HG03064 (cell line): ENCODE measurements around the gene CTBP2.
"Not testable (repeated sequence)": the region's sequence is repeated elsewhere in the genome, so short reads cannot be mapped to it uniquely, and the experiment has no call there.

Source experiments
- ATAC-seq: cut with Tn5 transposase; IDR thresholded peaks from one replicate; pipeline ENCODE4 v1.9.1; 2021; ENCODE audit warnings: low read depth; ENCODE audit not compliant: unreplicated experiment

CTBP2 gene

GRCh38 chr10:125093974-125094705 lies 66.2 kb downstream of the CTBP2 start:
- ATAC-seq, result no peak

- no peak for ATAC-seq
These were observed 67.0 kb downstream of the CTBP2 start for GRCh38 chr10:125093199-125093973.

- no peak for ATAC-seq
These were observed 67.8 kb downstream of the CTBP2 start for GRCh38 chr10:125092564-125093031.

- no peak for ATAC-seq
These were observed 68.5 kb downstream of the CTBP2 start for GRCh38 chr10:125091891-125092290.

- no peak for ATAC-seq
These were observed 70.9 kb downstream of the CTBP2 start for GRCh38 chr10:125089469-125089868.

- no peak for ATAC-seq
These were observed 72.5 kb downstream of the CTBP2 start for GRCh38 chr10:125087897-125088215.

GRCh38 chr10:125087191-125087896 lies 73.0 kb downstream of the CTBP2 start:
- no peak for ATAC-seq

GRCh38 chr10:125086691-125087090 lies 73.7 kb downstream of the CTBP2 start:
- no peak for ATAC-seq

GRCh38 chr10:125085258-125086054 lies 74.9 kb downstream of the CTBP2 start:
- no peak for ATAC-seq

- no peak for ATAC-seq
These were observed 75.6 kb downstream of the CTBP2 start for GRCh38 chr10:125084614-125085257.

- no peak for ATAC-seq
These were observed 76.2 kb downstream of the CTBP2 start for GRCh38 chr10:125084191-125084613.

- no peak for ATAC-seq
These were observed 76.8 kb downstream of the CTBP2 start for GRCh38 chr10:125083576-125083920.

- ATAC-seq, result no peak
These were observed 77.3 kb downstream of the CTBP2 start for GRCh38 chr10:125082881-125083575.

GRCh38 chr10:125082471-125082870 lies 77.9 kb downstream of the CTBP2 start:
- not testable (repeated sequence) for ATAC-seq

- no peak for ATAC-seq
These were observed 78.4 kb downstream of the CTBP2 start for GRCh38 chr10:125081931-125082330.

GRCh38 chr10:125080984-125081383 lies 79.4 kb downstream of the CTBP2 start:
- ATAC-seq, result no peak

GRCh38 chr10:125080296-125080695 lies 80.1 kb downstream of the CTBP2 start:
- ATAC-seq, result no peak

GRCh38 chr10:125079091-125079600 lies 81.2 kb downstream of the CTBP2 start:
- ATAC-seq, result no peak

GRCh38 chr10:125076891-125077541 lies 83.3 kb downstream of the CTBP2 start:
- no peak for ATAC-seq
